HepG2 (cell line): ENCODE measurements around the gene CNDP1. TPM values are rescaled to one million over a fixed set of nuclear protein-coding genes. Genes with fewer than 3 reads are reported as not detected.

Experiments
- ARNT2 ChIP-seq: sonication (generic); formaldehyde crosslinking; IDR thresholded peaks from 2 replicates; pipeline ENCODE4 v1.8.0; 2022; ENCODE audit warnings: mild to moderate bottlenecking, low read depth, missing genetic modification reagents, moderate library complexity
- CSRNP1 ChIP-seq: sonication (generic); formaldehyde crosslinking; IDR thresholded peaks from 2 replicates; pipeline ENCODE4 v1.8.1; 2023; ENCODE audit warnings: mild to moderate bottlenecking, missing genetic modification reagents
- DMAP1 ChIP-seq: IDR thresholded peaks from 2 replicates; pipeline ENCODE4 v1.6.1; 2016
- KLF16 ChIP-seq, 2 experiments: sonication (generic) in 1 of 2; formaldehyde crosslinking in 1 of 2; IDR thresholded peaks; 2 replicates each; pipeline versions ENCODE4 v1.6.1 to v1.8.0; 2016 to 2023; ENCODE audit warnings: missing genetic modification reagents in 2 of 2, missing compliant biosample characterization in 1 of 2
- MAX ChIP-seq: IDR thresholded peaks from 2 replicates; pipeline ENCODE4 v1.6.1; 2012; ENCODE audit warnings: inconsistent platforms
- MXD3 ChIP-seq: IDR thresholded peaks from 2 replicates; pipeline ENCODE4 v1.6.1; 2016; ENCODE audit warnings: mild to moderate bottlenecking, missing biosample characterization, missing genetic modification reagents
- NPAS2 ChIP-seq: sonication (generic); formaldehyde crosslinking; IDR thresholded peaks from 2 replicates; pipeline ENCODE4 v1.8.0; 2022; ENCODE audit warnings: mild to moderate bottlenecking, missing genetic modification reagents, borderline replicate concordance
- NR0B2 ChIP-seq: sonication (generic); formaldehyde crosslinking; IDR thresholded peaks from 2 replicates; pipeline ENCODE4 v1.4.0; 2020; ENCODE audit warnings: mild to moderate bottlenecking, missing genetic modification reagents
- RERE ChIP-seq: IDR thresholded peaks from 2 replicates; pipeline ENCODE4 v1.6.1; 2016; ENCODE audit warnings: low read depth, missing genetic modification reagents, missing compliant biosample characterization
- SP2 ChIP-seq: sonication (generic); formaldehyde crosslinking; IDR thresholded peaks from 2 replicates; pipeline ENCODE4 v1.5.1; 2020; ENCODE audit warnings: mild to moderate bottlenecking, missing genetic modification reagents
- U2AF2 ChIP-seq: fragments of 200-400 bp; formaldehyde crosslinking; IDR thresholded peaks from 2 replicates; pipeline ENCODE4 v1.6.1; 2017; ENCODE audit warnings: low read depth, mild to moderate bottlenecking, low read length
- YY1 ChIP-seq: IDR thresholded peaks from 2 replicates; pipeline ENCODE4 v1.6.1; 2011; ENCODE audit warnings: low read length, low read depth, moderate library complexity, mild to moderate bottlenecking; ENCODE audit not compliant: insufficient read depth, insufficient replicate concordance
- ZNF292 ChIP-seq: sonication (generic); formaldehyde crosslinking; IDR thresholded peaks from 2 replicates; pipeline ENCODE4 v1.8.1; 2022; ENCODE audit warnings: mild to moderate bottlenecking, low read depth, missing genetic modification reagents, borderline replicate concordance
- ZNF616 ChIP-seq: sonication (generic); formaldehyde crosslinking; IDR thresholded peaks from 2 replicates; pipeline ENCODE4 v1.5.0; 2020; ENCODE audit warnings: low read depth, mild to moderate bottlenecking, missing genetic modification reagents
- ZNF724P ChIP-seq: sonication (generic); formaldehyde crosslinking; IDR thresholded peaks from 2 replicates; pipeline ENCODE4 v1.8.0; 2022; ENCODE audit warnings: missing genetic modification reagents, borderline replicate concordance
- ZNF749 ChIP-seq: sonication (generic); formaldehyde crosslinking; IDR thresholded peaks from 2 replicates; pipeline ENCODE4 v1.8.0; 2022; ENCODE audit warnings: mild to moderate bottlenecking, missing genetic modification reagents, moderate library complexity, borderline replicate concordance
- ZNF777 ChIP-seq: sonication (generic); formaldehyde crosslinking; IDR thresholded peaks from 2 replicates; pipeline ENCODE4 v1.4.0; 2020; ENCODE audit warnings: missing genetic modification reagents
- ZSCAN21 ChIP-seq: sonication (generic); formaldehyde crosslinking; IDR thresholded peaks from 2 replicates; pipeline ENCODE4 v1.8.0; 2022; ENCODE audit warnings: mild to moderate bottlenecking, missing genetic modification reagents, moderate library complexity, borderline replicate concordance
- ZSCAN9 ChIP-seq: IDR thresholded peaks from 2 replicates; pipeline ENCODE4 v1.6.1; 2016; ENCODE audit warnings: borderline replicate concordance
- polyA plus RNA-seq, 8 experiments: library from polyadenylated mRNA; depleted of rRNA in 3 of 8; stranded (reverse) in 7 of 8; unstranded in 1 of 8; fragments of >200 nt; fragmentation: Illumina TruSeq in 4 of 8; extraction: Trizol in 4 of 8; gene quantifications; 2 replicates each; pipeline versions ENCODE4 v1.2.1 to v1.2.3, GENCODE V29; 2011 to 2016; ENCODE audit warnings: low read depth in 4 of 8, missing spikeins in 1 of 8, mixed read lengths in 1 of 8; ENCODE audit not compliant: insufficient read depth in 1 of 8
- total RNA-seq, 5 experiments: library from RNA; depleted of rRNA; stranded (reverse); fragments of >200 nt; fragmentation: Illumina TruSeq; extraction: Trizol; gene quantifications; 2 replicates each; pipeline ENCODE4 v1.2.3, GENCODE V29; 2016; ENCODE audit warnings: low read depth in 1 of 5

The CNDP1 gene
- total and polyA plus RNA-seq, 2 of the 13 experiments (the other 11 are each of a cell fraction or from before 2014, with no cell fraction given), result 0.01 TPM; not detected in 1

- TF ChIP-seq RERE (CRISPR knock-in tag) (0 out of 2 replicates have a peak, but pooled peaks have one; percentile 11), MXD3 (CRISPR knock-in tag) (peak; percentile 90; the same call in 1 of the 2 replicates), U2AF2 (0 out of 2 replicates have a peak, but pooled peaks have one; percentile 54), ZNF777 (peak; percentile 11; the same call in 1 of the 2 replicates), ZNF616 (CRISPR knock-in tag) (0 out of 2 replicates have a peak, but pooled peaks have one; percentile 83), CSRNP1 (CRISPR knock-in tag) (0 out of 2 replicates have a peak, but pooled peaks have one; percentile 45), NPAS2 (CRISPR knock-in tag) (no peak), NR0B2 (peak; percentile 82; the same call in 1 of the 2 replicates), DMAP1 (peak; percentile 96), ZNF724P (0 out of 2 replicates have a peak, but pooled peaks have one; percentile 61), SP2 (CRISPR knock-in tag) (peak; percentile 85), ARNT2 (CRISPR knock-in tag) (0 out of 2 replicates have a peak, but pooled peaks have one; percentile 53), MAX (peak; percentile 94), ZSCAN21 (0 out of 2 replicates have a peak, but pooled peaks have one; percentile 60), ZNF749 (CRISPR knock-in tag) (0 out of 2 replicates have a peak, but pooled peaks have one; percentile 39), ZNF292 (CRISPR knock-in tag) (0 out of 2 replicates have a peak, but pooled peaks have one; percentile 34), ZSCAN9 (CRISPR knock-in tag) (0 out of 2 replicates have a peak, but pooled peaks have one; percentile 19), KLF16 (CRISPR knock-in tag; IDR thresholded peaks at IDR 0.05) (peak in 1 of 2 experiments; percentile 38; a peak in 1 of 4 replicates), YY1 (peak; percentile 9)
These were observed 38.5 kb upstream of the CNDP1 start, which contains the start of gene CNDP2 (continued) for GRCh38 chr18:74495581-74496507.
